ENCODE results near the gene FXYD2.
A peak's percentile ranks its signal among the peaks of the same experiment; 100 is the strongest.
"Not testable (repeated sequence)": the region's sequence is repeated elsewhere in the genome, so short reads cannot be mapped to it uniquely, and the experiment has no call there.

Gene FXYD2

DNA sequence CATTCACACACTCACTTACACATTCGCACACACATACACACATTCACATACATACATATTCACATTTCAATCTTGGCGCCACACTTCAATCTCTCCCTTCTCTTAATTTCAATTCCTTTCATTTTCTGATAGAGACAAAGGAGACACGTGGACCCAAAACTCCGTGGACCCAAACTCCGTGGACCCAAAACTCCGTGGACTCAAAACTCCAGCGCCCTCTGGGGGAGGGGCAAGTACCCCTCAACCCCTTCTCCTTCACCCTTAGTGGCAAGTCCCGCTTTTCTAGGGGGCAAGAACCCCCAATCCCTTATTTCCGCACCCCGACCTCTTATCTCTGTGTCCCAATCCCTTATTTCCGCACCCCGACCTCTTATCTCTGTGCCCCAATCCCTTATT, 14.5 kb downstream of the FXYD2 start:
- H3K4me3 ChIP-seq (ENCODE audit: low read length in 2 of 2); H3K9ac ChIP-seq (ENCODE audit: low read length in 2 of 2); H3K36me3 ChIP-seq (ENCODE audit: control insufficient read depth in 2 of 2, insufficient read depth in 2 of 2, low read length in 2 of 2); H3K27ac ChIP-seq (ENCODE audit: low read length); H3K9me3 ChIP-seq (ENCODE audit: control insufficient read depth in 2 of 2, low read length in 2 of 2); H3K27me3 ChIP-seq (ENCODE audit: control insufficient read depth in 1 of 2, insufficient read depth in 2 of 2, low read length in 2 of 2): not testable (repeated sequence)
- H3K4me1 ChIP-seq (ENCODE audit: control insufficient read depth, insufficient read depth, low read length) = peaks cover 18% of the 10 kb centered on the region

DNA sequence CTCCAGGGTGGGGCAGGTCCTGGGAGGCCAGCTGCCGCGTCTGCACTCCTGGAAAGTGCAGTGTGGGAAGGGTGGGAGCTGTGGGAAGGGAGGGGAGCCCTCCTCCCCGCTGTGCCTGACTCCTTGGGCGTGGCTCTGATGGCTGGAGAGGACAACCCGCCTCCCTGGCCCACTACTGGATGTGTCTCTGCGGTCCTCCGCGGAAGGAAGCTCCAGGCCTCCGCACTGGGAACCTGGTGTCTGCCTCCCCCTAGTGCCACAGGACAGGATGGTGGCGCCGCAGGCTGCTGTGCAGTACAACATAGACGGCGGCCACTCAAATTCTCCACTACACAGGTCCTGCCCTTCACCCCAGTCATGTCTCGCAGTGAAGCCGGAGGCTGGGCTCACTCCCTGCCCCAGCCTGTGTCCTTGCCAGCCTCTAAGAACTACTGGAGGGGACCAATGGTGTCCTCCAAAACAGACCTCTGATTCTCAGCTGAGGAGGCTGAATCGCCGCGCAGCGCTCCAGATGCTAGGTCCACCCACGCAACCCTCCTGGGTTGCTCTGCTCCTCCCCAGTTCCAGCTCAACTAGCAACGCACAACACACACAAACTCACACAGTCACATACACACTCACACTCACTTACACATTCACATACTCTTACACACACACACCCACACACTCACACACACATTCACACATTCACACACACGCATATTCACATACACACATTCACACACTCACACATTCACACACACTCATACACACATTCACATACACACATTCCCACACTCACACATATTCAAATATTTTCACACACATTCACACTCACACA, 15.1 kb downstream of the FXYD2 start:
- Histone ChIP-seq H3K4me3 (ENCODE audit: low read length in 2 of 2) (peak overlapping the region in 1 of 2 donors; percentile 8), H3K9me3 (ENCODE audit: control insufficient read depth in 2 of 2, low read length in 2 of 2) (no peaks in the 10 kb centered on the region), H3K4me1 (ENCODE audit: control insufficient read depth, insufficient read depth, low read length) (peaks cover 12% of the 10 kb centered on the region), H3K36me3 (ENCODE audit: control insufficient read depth in 2 of 2, insufficient read depth in 2 of 2, low read length in 2 of 2) (no peaks in the 10 kb centered on the region), H3K27me3 (ENCODE audit: control insufficient read depth in 1 of 2, insufficient read depth in 2 of 2, low read length in 2 of 2) (peaks cover 3 to 6% of the 10 kb centered on the region in 2 donors), H3K9ac (ENCODE audit: low read length in 2 of 2) (no peak overlapping the region), H3K27ac (ENCODE audit: low read length) (no peak overlapping the region)

DNA sequence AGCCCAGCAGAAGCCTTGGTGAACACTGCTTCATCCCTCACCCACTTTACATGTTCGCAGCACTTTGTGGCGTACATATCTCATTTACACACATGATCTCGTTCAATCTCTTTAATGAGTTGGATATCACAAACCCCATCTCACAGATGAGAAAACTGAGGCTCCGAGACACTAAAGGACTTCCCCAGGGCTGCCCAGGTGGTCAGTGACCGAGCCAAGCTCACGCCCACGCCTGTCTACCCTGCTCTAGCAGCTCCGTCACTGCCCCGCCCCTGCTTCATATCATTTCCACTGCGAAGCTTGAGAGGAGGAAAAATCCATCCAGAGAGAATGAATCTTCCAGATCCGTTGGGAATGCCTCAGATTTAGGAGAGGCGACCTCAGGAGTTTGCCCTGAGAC, 15.8 kb downstream of the FXYD2 start:
- Histone ChIP-seq H3K4me1 (ENCODE audit: control insufficient read depth, insufficient read depth, low read length) (peaks cover 10% of the 10 kb centered on the region), H3K36me3 (ENCODE audit: control insufficient read depth in 2 of 2, insufficient read depth in 2 of 2, low read length in 2 of 2) (no peaks in the 10 kb centered on the region), H3K27me3 (ENCODE audit: control insufficient read depth in 1 of 2, insufficient read depth in 2 of 2, low read length in 2 of 2) (peaks cover 3 to 6% of the 10 kb centered on the region in 2 donors), H3K27ac (ENCODE audit: low read length) (no peak overlapping the region), H3K4me3 (ENCODE audit: low read length in 2 of 2) (no peak overlapping the region), H3K9me3 (ENCODE audit: control insufficient read depth in 2 of 2, low read length in 2 of 2) (no peaks in the 10 kb centered on the region), H3K9ac (ENCODE audit: low read length in 2 of 2) (no peak overlapping the region)

DNA sequence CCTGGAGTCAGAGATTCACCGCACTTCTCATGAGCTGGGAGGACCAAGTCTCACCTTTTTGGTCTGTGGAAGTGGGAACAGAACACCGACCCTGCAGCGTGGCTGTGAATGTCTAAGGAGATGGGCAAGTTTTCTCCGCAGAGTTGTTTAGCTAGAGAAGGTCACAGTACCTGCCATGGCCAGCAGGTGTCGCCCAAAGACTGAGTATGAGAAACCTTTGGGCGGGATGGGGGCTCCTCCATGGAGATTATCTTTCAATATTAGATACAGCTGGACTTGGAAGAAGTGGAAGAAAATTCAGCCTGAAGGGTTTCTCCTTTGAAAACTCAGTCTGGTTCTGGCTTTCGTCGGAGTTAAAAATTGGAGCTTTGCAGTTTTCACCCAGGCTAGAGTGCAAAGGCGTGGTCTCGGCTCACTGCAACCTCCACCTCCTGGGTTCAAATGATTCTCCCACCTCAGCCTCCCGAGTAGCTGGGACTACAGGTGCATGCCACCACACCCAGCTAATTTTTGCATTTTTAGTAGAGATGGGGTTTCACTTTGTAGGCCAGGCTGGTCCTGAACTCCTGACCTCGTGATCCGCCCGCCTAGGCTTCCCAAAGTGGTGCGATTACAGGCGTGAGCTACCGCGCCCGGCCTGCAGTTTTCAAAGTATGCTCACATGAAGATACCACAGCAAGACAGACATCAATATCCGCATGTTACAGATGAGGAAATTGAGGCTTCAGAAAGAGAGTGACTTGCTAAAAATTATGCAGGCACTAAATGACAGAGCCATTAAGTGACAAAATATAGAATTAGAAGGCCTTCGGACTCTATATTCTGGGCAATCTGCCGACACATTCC, 16.8 kb downstream of the FXYD2 start:
- no peak overlapping the region for H3K9ac ChIP-seq (ENCODE audit: low read length in 2 of 2)
- H3K9me3 ChIP-seq (ENCODE audit: control insufficient read depth in 2 of 2, low read length in 2 of 2) = no peaks in the 10 kb centered on the region
- peaks cover 10% of the 10 kb centered on the region for H3K4me1 ChIP-seq (ENCODE audit: control insufficient read depth, insufficient read depth, low read length)
- H3K27me3 ChIP-seq (ENCODE audit: control insufficient read depth in 1 of 2, insufficient read depth in 2 of 2, low read length in 2 of 2) = peaks cover 3 to 6% of the 10 kb centered on the region in 2 donors
- no peaks in the 10 kb centered on the region for H3K36me3 ChIP-seq (ENCODE audit: control insufficient read depth in 2 of 2, insufficient read depth in 2 of 2, low read length in 2 of 2)
- no peak overlapping the region for H3K27ac ChIP-seq (ENCODE audit: low read length)
- H3K4me3 ChIP-seq (ENCODE audit: low read length in 2 of 2) = no peak overlapping the region

DNA sequence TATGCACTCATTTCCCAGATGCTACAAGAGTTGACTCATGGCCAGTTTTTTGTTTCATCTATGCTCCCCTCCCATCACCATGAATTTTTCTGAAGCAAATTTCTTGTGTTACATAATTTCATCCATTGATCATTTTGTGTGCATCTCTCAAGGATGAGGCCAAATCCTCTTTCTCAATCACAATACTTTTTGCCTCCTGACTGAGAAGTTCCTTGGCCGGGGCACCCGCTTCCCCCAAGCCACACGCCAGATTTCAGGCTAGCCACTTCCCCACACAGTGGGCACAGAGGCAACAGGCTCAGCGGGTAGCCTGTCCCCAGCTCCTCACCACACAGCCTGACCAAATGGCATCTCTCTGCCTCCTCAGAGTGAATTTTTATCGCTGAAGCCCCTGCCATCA, 17.7 kb downstream of the FXYD2 start:
- peaks cover 10% of the 10 kb centered on the region for H3K4me1 ChIP-seq (ENCODE audit: control insufficient read depth, insufficient read depth, low read length)
- H3K36me3 ChIP-seq (ENCODE audit: control insufficient read depth in 2 of 2, insufficient read depth in 2 of 2, low read length in 2 of 2) = no peaks in the 10 kb centered on the region
- H3K27ac ChIP-seq (ENCODE audit: low read length) = no peak overlapping the region
- H3K27me3 ChIP-seq (ENCODE audit: control insufficient read depth in 1 of 2, insufficient read depth in 2 of 2, low read length in 2 of 2) = peaks cover 3 to 6% of the 10 kb centered on the region in 2 donors
- H3K9ac ChIP-seq (ENCODE audit: low read length in 2 of 2) = no peak overlapping the region
- H3K9me3 ChIP-seq (ENCODE audit: control insufficient read depth in 2 of 2, low read length in 2 of 2) = no peaks in the 10 kb centered on the region
- no peak overlapping the region for H3K4me3 ChIP-seq (ENCODE audit: low read length in 2 of 2)

DNA sequence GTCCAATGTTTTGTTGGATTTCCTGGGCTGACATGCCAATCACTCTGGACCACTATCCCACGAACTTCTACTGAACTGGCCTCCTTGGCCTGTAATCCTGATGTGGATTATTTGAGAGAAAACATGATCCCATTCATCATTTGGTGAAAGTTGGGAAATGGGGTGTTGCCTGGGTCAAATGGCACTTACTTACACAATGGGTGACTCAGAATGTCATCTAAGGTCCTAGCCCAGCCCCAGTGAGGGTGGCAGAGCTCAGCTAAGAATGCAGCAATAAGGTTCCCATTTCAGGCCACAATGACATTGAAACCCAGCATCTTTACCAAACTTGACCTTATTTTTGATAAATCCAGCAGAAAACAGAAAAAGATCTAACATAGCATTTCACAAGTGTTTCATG, 19.5 kb downstream of the FXYD2 start:
- no peaks in the 10 kb centered on the region for H3K36me3 ChIP-seq (ENCODE audit: control insufficient read depth in 2 of 2, insufficient read depth in 2 of 2, low read length in 2 of 2)
- H3K9me3 ChIP-seq (ENCODE audit: control insufficient read depth in 2 of 2, low read length in 2 of 2) = no peaks in the 10 kb centered on the region
- H3K27ac ChIP-seq (ENCODE audit: low read length) = no peak overlapping the region
- peaks cover 3 to 6% of the 10 kb centered on the region in 2 donors for H3K27me3 ChIP-seq (ENCODE audit: control insufficient read depth in 1 of 2, insufficient read depth in 2 of 2, low read length in 2 of 2)
- H3K4me1 ChIP-seq (ENCODE audit: control insufficient read depth, insufficient read depth, low read length) = peaks cover 10% of the 10 kb centered on the region
- no peak overlapping the region for H3K4me3 ChIP-seq (ENCODE audit: low read length in 2 of 2)
- no peak overlapping the region for H3K9ac ChIP-seq (ENCODE audit: low read length in 2 of 2)

DNA sequence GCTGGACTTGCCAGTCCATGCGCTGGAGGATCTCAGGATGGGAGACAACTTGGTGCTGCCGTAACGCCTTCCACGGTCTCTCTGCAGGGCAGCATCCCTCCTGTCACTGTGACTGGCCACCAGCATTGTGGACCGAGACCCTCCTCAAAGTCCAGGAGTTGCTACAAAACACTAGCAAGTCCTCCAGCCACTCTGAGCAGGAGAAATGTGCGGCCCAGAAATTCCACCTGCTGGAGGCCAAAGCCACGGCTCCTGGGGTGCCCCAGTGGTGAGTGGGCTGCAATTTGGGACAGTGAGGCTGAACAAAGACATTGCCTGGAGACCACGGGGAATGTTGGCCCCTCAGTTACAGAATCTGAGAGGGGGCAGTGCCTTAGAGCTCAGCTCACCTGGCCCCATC, 20.6 kb downstream of the FXYD2 start:
- Histone ChIP-seq H3K9ac (ENCODE audit: low read length in 2 of 2) (no peak overlapping the region), H3K4me3 (ENCODE audit: low read length in 2 of 2) (no peak overlapping the region), H3K27ac (ENCODE audit: low read length) (no peak overlapping the region), H3K4me1 (ENCODE audit: control insufficient read depth, insufficient read depth, low read length) (peaks cover under 1% of the 10 kb centered on the region), H3K27me3 (ENCODE audit: control insufficient read depth in 1 of 2, insufficient read depth in 2 of 2, low read length in 2 of 2) (peaks cover 3 to 6% of the 10 kb centered on the region in 2 donors), H3K9me3 (ENCODE audit: control insufficient read depth in 2 of 2, low read length in 2 of 2) (no peaks in the 10 kb centered on the region), H3K36me3 (ENCODE audit: control insufficient read depth in 2 of 2, insufficient read depth in 2 of 2, low read length in 2 of 2) (no peaks in the 10 kb centered on the region)

DNA sequence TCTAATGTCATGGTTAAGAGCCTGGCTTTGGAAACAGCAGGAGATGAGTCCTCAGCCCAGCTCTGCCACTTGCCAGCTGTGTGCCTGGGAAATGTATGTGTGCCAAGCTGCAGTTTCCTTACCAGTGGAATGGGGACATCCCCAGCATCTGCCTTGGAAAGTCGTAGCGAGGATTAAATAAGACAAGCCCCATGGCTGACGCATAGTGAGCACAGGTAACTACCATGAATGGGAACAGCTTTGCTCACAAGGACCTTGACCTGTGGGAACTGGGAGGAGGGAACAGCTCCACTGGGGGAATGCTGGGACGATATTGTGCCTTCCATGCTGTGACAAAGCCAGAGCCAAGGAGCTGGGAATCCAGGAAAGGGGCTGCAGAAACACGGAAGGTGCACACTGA, 24.9 kb downstream of the FXYD2 start:
- Histone ChIP-seq H3K4me3 (ENCODE audit: low read length in 2 of 2) (no peak overlapping the region), H3K4me1 (ENCODE audit: control insufficient read depth, insufficient read depth, low read length) (peaks cover 17% of the 10 kb centered on the region), H3K27ac (ENCODE audit: low read length) (no peak overlapping the region), H3K9me3 (ENCODE audit: control insufficient read depth in 2 of 2, low read length in 2 of 2) (no peaks in the 10 kb centered on the region), H3K27me3 (ENCODE audit: control insufficient read depth in 1 of 2, insufficient read depth in 2 of 2, low read length in 2 of 2) (peaks cover 14 to 25% of the 10 kb centered on the region in 2 donors), H3K9ac (ENCODE audit: low read length in 2 of 2) (no peak overlapping the region), H3K36me3 (ENCODE audit: control insufficient read depth in 2 of 2, insufficient read depth in 2 of 2, low read length in 2 of 2) (no peaks in the 10 kb centered on the region)

DNA sequence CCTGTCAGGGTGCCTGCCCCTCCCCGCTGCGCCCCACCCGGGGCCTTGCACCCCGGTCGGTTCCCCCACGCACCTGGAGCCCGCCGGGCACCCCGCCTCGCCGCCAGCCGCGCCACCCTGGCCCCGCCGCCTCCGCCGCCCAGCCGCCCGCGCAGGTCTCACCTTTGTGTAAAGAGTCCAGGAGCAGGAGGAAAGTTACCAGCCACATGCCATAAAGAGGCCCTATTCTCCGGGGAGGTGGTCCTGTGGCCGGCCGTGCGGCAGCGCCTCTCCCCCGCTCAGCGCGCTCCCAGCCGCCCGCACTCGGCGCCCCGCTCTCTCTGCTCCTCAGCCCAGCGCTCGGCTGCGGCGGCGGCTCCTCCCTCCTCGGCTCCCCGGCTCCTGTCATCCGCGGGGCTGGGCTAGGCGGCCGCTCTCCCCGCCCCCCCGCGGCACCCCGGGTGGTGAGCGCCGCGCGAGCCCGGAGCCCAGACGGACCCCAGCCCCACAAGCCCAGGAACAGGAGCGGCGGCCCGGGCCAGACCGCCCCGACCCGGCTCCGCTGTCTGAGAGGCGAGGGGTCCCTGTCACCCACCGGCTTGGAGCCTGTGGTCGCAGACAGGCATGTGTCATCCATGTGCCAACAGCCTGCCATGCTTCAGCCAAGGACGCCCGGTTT, 27.5 kb downstream of the FXYD2 start, which contains the start of gene DSCAML1:
DSCAML1 (minus strand) TSS at position 345 of the 658 bp plus-strand sequence; CDS start at position 208, 137 bp downstream.
- no peaks in the 10 kb centered on the region for H3K36me3 ChIP-seq (ENCODE audit: control insufficient read depth in 2 of 2, insufficient read depth in 2 of 2, low read length in 2 of 2)

DNA sequence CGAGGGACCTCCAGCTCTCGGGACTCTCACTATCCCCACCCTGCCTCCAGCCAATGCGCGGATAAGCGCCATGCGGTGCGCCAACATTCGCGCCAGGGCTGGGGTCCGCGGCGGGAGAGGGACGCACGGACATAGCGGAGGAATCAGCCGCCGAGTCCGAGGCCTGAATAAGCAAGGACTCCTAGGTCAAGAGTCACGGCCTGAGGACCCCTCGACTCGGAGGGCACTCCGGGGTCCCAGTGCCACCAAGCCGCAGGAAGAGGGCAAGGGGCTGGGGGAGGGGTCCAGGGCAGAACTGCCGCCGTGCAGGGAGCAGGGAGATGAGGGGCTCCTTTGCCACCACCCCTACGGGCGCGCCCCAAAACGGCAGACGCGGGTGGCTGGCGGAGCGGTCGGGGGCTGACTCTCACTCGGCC, 28.1 kb downstream of the FXYD2 start:
- Histone ChIP-seq H3K27me3 (ENCODE audit: control insufficient read depth in 1 of 2, insufficient read depth in 2 of 2, low read length in 2 of 2) (peaks cover 26 to 40% of the 10 kb centered on the region in 2 donors), H3K27ac (ENCODE audit: low read length) (no peak overlapping the region), H3K36me3 (ENCODE audit: control insufficient read depth in 2 of 2, insufficient read depth in 2 of 2, low read length in 2 of 2) (no peaks in the 10 kb centered on the region), H3K9ac (ENCODE audit: low read length in 2 of 2) (no peak overlapping the region), H3K9me3 (ENCODE audit: control insufficient read depth in 2 of 2, low read length in 2 of 2) (no peaks in the 10 kb centered on the region), H3K4me3 (ENCODE audit: low read length in 2 of 2) (peak overlapping the region; percentile 31 to 64), H3K4me1 (ENCODE audit: control insufficient read depth, insufficient read depth, low read length) (peaks cover 17% of the 10 kb centered on the region)

More for the DNA sequence above, 27.5 kb downstream of the FXYD2 start, which contains the start of gene DSCAML1:
- H3K9ac ChIP-seq (ENCODE audit: low read length in 2 of 2) = no peak within 1 kb of the TSS
- peaks cover 17% of the 10 kb centered on the region for H3K4me1 ChIP-seq (ENCODE audit: control insufficient read depth, insufficient read depth, low read length)
- peaks cover 26 to 40% of the 10 kb centered on the region in 2 donors for H3K27me3 ChIP-seq (ENCODE audit: control insufficient read depth in 1 of 2, insufficient read depth in 2 of 2, low read length in 2 of 2)
- no peaks in the 10 kb centered on the region for H3K9me3 ChIP-seq (ENCODE audit: control insufficient read depth in 2 of 2, low read length in 2 of 2)
- no peak within 1 kb of the TSS for H3K27ac ChIP-seq (ENCODE audit: low read length)
- H3K4me3 ChIP-seq (ENCODE audit: low read length in 2 of 2) = peak within 1 kb of the TSS; percentile 31 to 64
